BJ (cell line): ENCODE data around the gene AMZ1. TPM values are rescaled to one million over a fixed set of nuclear protein-coding genes. Genes with fewer than 3 reads are reported as not detected.

Source experiments
- CTCF ChIA-PET: fragments of 350-600 bp; formaldehyde crosslinking; extraction: SDS; loops from one replicate; lab custom pipeline; 2021; ENCODE audit warnings: antibody characterized with exemption, inconsistent platforms; lab: Yijun Ruan, JAX
- POLR2A ChIA-PET: fragments of 300-600 bp; sonication (Branson Sonifier 250); formaldehyde crosslinking; extraction: SDS; loops from one replicate; lab custom pipeline; 2021; ENCODE audit warnings: antibody characterized with exemption; lab: Charles Lee
- DNase-seq: peaks from one replicate; pipeline ENCODE4 v3.0.0-alpha.2; 2011; ENCODE audit warnings: low read depth
- H3K27me3 ChIP-seq: 2 replicates; pipeline ENCODE4 v1.6.0; 2011; ENCODE audit warnings: low read length; ENCODE audit not compliant: control insufficient read depth, insufficient read depth
- H3K36me3 ChIP-seq: 2 replicates; pipeline ENCODE4 v1.5.1; 2011; ENCODE audit warnings: low read length; ENCODE audit not compliant: control insufficient read depth, insufficient read depth
- H3K4me3 ChIP-seq: 2 replicates; pipeline ENCODE4 v1.5.1; 2011; ENCODE audit warnings: low read depth, mild to moderate bottlenecking, control low read depth, low read length
- polyA plus RNA-seq: library from polyadenylated mRNA; depleted of rRNA; stranded (reverse); fragments of >200 nt; gene quantifications from 2 replicates; pipeline ENCODE4 v1.2.3, GENCODE V29; 2011
- TF ChIP-seq, protein P1 (sequence below): IDR thresholded peaks from 2 replicates; pipeline ENCODE4 v1.5.1; 2011; ENCODE audit warnings: low read depth, mild to moderate bottlenecking, control low read depth, inconsistent platforms, low read length, moderate library complexity; ENCODE audit not compliant: insufficient read depth

AMZ1 gene
- polyA plus RNA-seq, 1 experiment, result 3.7 TPM

DNA sequence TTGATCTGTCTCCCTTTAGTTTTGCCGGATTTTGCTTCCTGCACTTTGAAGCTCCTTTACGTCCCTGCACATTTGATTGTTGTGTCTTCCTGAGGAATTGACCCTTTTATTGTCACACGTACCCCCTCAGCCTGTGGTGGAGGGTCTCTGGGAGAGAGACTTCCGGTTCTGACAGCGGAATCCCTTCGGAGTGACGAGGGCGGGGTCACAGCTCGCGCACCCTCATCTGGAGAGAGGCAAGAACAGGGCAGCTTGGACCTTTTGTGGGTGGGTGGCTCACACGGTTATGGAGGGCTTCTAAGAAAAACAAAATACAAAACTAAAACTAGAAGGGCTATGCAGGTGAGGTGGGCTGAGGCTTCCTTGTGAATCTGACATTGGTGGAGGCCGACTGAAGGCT is 26.0 kb downstream of the AMZ1 start:
- Histone ChIP-seq H3K4me3 (no peak overlapping the region), H3K36me3 (peaks cover 10% of the 10 kb centered on the region), H3K27me3 (no peaks in the 10 kb centered on the region)
- ChIA-PET POLR2A (no interaction called here), CTCF (no interaction called here)
- TF ChIP-seq, protein P1, sequence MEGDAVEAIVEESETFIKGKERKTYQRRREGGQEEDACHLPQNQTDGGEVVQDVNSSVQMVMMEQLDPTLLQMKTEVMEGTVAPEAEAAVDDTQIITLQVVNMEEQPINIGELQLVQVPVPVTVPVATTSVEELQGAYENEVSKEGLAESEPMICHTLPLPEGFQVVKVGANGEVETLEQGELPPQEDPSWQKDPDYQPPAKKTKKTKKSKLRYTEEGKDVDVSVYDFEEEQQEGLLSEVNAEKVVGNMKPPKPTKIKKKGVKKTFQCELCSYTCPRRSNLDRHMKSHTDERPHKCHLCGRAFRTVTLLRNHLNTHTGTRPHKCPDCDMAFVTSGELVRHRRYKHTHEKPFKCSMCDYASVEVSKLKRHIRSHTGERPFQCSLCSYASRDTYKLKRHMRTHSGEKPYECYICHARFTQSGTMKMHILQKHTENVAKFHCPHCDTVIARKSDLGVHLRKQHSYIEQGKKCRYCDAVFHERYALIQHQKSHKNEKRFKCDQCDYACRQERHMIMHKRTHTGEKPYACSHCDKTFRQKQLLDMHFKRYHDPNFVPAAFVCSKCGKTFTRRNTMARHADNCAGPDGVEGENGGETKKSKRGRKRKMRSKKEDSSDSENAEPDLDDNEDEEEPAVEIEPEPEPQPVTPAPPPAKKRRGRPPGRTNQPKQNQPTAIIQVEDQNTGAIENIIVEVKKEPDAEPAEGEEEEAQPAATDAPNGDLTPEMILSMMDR, result no peak
- DNase-seq, result no peak

DNA sequence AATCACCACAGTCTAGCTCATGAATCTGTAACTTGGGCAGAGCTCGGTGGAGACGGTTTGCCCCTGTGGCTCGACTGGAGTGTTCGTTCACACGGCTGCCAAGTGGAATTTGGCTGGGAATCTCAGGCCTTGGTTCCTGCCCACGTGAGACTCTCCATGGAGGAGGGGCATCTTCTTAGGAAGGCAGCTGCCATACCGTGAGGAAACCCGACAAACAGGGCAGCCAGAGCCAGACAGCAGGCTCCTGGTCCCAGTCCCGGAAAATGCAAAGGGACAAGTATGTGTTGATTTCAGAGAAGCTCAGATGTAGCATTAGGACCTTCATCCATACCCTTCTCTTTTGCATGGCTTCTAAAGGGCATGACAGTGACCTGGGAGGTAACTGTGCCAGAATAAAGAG is 26.6 kb downstream of the AMZ1 start:
- Histone ChIP-seq H3K27me3 (no peaks in the 10 kb centered on the region), H3K4me3 (no peak overlapping the region), H3K36me3 (peaks cover 10% of the 10 kb centered on the region)
- ChIA-PET CTCF (no interaction called here), POLR2A (no interaction called here)
- DNase-seq, result no peak
- TF ChIP-seq, protein P1, result no peak

DNA sequence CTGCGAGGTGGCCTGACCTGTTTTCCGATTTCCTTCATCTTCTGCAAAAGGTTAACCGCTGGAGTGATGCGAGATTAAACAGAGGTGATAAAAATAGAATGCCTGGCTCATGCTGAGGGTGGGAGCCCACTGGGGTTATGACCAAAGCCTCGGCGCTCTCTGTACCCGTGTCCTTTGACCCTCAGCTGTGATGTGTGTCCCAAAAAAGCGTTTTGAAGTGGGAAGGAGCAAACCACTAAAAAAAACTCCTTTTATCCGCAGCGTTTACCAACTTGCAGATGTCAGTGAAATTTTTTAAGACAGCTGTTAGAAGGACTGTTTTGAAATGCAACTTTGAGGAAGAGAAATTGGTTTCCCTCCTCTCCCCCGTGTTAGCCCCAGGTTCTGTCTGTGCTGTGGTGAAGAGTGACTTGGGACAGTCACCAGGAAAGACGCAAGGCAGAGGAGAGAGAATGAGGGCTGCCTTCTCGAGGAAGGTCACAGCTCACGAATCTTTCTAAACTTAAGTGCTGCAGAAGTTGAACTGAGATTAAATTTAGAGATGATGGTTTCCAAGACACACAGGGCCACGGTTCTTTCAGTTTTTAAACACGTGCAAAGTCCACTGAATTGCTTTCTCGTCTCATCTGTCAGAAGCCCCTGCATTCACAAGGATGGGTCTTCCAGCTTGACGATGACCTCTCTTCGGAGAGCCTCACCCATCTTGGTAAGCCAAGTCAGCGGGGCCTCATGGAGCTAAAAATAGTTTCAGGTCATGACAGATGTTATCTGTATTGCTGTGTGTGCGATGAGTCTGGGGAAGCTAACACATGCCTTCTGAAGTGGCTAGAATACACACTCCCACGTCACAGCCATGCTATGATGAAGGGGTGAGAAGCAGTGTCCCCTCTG is 27.6 kb downstream of the AMZ1 start:
- DNase-seq, result no peak
- ChIA-PET CTCF (interaction anchor here (0.6 to 1.6 kb wide), 2 partner anchors 12 to 104 kb away, joined by 3 to 4 read pairs; no protein-coding TSS in a partner anchor), POLR2A (no interaction called here)
- no peaks in the 10 kb centered on the region for H3K27me3 ChIP-seq
- no peak overlapping the region for H3K4me3 ChIP-seq
- peaks cover 13% of the 10 kb centered on the region for H3K36me3 ChIP-seq
- TF ChIP-seq, protein P1, result no peak

DNA sequence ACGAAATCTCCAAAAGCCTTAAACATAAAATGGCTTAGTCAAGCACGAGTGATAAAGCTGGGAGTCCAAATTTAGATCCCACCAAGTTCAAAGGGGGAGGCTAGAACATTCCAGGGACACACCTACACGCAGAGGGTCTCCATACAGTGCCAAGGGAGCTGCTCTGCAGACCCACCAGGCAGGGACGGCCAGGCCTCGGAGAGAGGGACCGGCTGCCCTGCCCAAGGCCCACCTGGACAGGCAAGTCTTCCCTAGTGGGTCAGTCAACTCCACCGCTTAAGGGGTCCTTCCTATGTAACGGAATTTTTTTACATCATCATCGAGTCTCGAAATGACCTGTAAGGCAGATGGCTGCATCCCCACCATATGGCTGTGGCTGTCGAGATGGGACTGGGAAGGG is 28.5 kb downstream of the AMZ1 start:
- no peaks in the 10 kb centered on the region for H3K27me3 ChIP-seq
- POLR2A ChIA-PET, result no interaction called here
- TF ChIP-seq, protein P1, result no peak
- DNase-seq, result no peak
- H3K36me3 ChIP-seq, result peaks cover 13% of the 10 kb centered on the region
- CTCF ChIA-PET, result interaction anchor here (1.6 kb wide), 1 partner anchor 11 kb away, joined by 4 read pairs; no protein-coding TSS in a partner anchor
- no peak overlapping the region for H3K4me3 ChIP-seq

DNA sequence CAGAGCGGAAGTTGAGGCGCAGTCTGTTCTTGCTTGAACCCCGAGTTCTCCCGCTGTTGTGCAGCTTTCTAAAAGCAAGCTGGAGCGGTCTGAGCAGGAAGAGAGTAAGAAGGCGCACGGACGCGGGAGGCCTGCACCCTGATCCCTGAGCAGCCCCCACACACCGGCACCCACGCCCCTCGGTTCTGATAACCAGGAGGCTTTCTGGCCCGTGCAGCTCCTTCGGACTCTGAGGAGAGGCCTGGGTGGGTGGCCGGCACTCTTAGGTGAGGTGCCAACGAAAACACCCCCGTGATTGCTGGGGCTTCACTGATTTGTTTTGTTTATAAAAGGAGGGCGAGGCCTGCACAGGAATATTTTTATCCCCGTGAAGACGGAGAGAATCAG is 28.9 kb downstream of the AMZ1 start:
- no peak for DNase-seq
- TF ChIP-seq, protein P1, result no peak
- ChIA-PET CTCF (no interaction called here), POLR2A (no interaction called here)
- no peaks in the 10 kb centered on the region for H3K27me3 ChIP-seq
- no peak overlapping the region for H3K4me3 ChIP-seq
- peaks cover 13% of the 10 kb centered on the region for H3K36me3 ChIP-seq
